GM06990 (cell line): ENCODE measurements around the gene PALMD.

Experiments used
- DNase-seq: peaks from one replicate; pipeline ENCODE4 v3.0.0-alpha.2; 2011; ENCODE audit not compliant: insufficient read length; ENCODE audit errors: extremely low read depth
- H3K27me3 ChIP-seq: replicated peaks from 2 replicates; pipeline ENCODE4 v1.6.0; 2011; ENCODE audit warnings: low read length; ENCODE audit not compliant: control insufficient read depth, insufficient read depth
- H3K36me3 ChIP-seq: 2 replicates; pipeline ENCODE4 v1.5.1; 2011; ENCODE audit warnings: low read length; ENCODE audit not compliant: control insufficient read depth, insufficient read depth
- H3K4me3 ChIP-seq: replicated peaks from 2 replicates; pipeline ENCODE4 v1.5.1; 2011; ENCODE audit warnings: low read depth, mild to moderate bottlenecking, control low read depth, low read length
- CTCF ChIP-seq: IDR thresholded peaks from 2 replicates; pipeline ENCODE4 v1.5.1; 2011; ENCODE audit warnings: low read length, control low read depth, mild to moderate bottlenecking, inconsistent platforms; ENCODE audit not compliant: insufficient read depth, poor library complexity, severe bottlenecking

Gene PALMD

GRCh38 chr1:99645699-99646531 lies at the start of gene PALMD:
TSS of gene PALMD (plus strand) at chr1:99646113. CDS start at chr1:99646318, 205 bp downstream.
- TF ChIP-seq CTCF: no peak
- Histone ChIP-seq H3K27me3 (no peaks in the 10 kb centered on the region), H3K36me3 (no peaks in the 10 kb centered on the region), H3K4me3 (no peak within 1 kb of the TSS)
- no peak for DNase-seq

GRCh38 chr1:99598738-99599411 lies 47.0 kb upstream of the PALMD start:
- DNase-seq: no peak
- no peaks in the 10 kb centered on the region for H3K36me3 ChIP-seq
- TF ChIP-seq CTCF: no peak
- no peaks in the 10 kb centered on the region for H3K27me3 ChIP-seq
- H3K4me3 ChIP-seq: no peak overlapping the region

- H3K36me3 ChIP-seq: no peaks in the 10 kb centered on the region
- no peak for TF ChIP-seq CTCF
- H3K4me3 ChIP-seq: no peak overlapping the region
- H3K27me3 ChIP-seq: no peaks in the 10 kb centered on the region
- DNase-seq: no peak
Measured at GRCh38 chr1:99599678-99600175, 46.2 kb upstream of the PALMD start.

- no peaks in the 10 kb centered on the region for H3K27me3 ChIP-seq
- no peak overlapping the region for H3K4me3 ChIP-seq
- no peak for DNase-seq
- no peak for TF ChIP-seq CTCF
- H3K36me3 ChIP-seq: no peaks in the 10 kb centered on the region
Measured at GRCh38 chr1:99600782-99601181, 45.1 kb upstream of the PALMD start.

GRCh38 chr1:99601208-99601607 lies 44.7 kb upstream of the PALMD start:
- no peak for TF ChIP-seq CTCF
- no peaks in the 10 kb centered on the region for H3K36me3 ChIP-seq
- H3K4me3 ChIP-seq: no peak overlapping the region
- no peak for DNase-seq
- no peaks in the 10 kb centered on the region for H3K27me3 ChIP-seq
